A673 (cell line): Measurements from ENCODE around the gene NR2C2. TPM values are rescaled to one million over a fixed set of nuclear protein-coding genes. Genes with fewer than 3 reads are reported as not detected.

ENCODE experiments used
- BruUV-seq: library from RNA; stranded (reverse); fragments of 400-500 nt; replicated peaks from 2 replicates; lab custom pipeline; 2021; lab: Mats Ljungman, UMichigan
- CTCF ChIA-PET: fragments of 300-600 bp; sonication (Branson Sonifier 250); formaldehyde crosslinking; loops from one replicate; lab custom pipeline; 2022; ENCODE audit warnings: antibody characterized with exemption; lab: Charles Lee
- POLR2A ChIA-PET: fragments of 300-600 bp; sonication (Branson Sonifier 250); formaldehyde crosslinking; loops from one replicate; lab custom pipeline; 2022; ENCODE audit warnings: antibody characterized with exemption; ENCODE audit not compliant: low non-redundant PET; lab: Charles Lee
- DNase-seq: peaks from one replicate; pipeline ENCODE4 v3.0.0-alpha.2; 2015; ENCODE audit warnings: low spot score
- H3K27ac ChIP-seq: fragments of 200-600 bp; sonication (generic); 2 replicates; pipeline ENCODE4 v1.5.1; 2016; ENCODE audit warnings: mixed run types, low read depth, mild to moderate bottlenecking, mixed read lengths, antibody characterized with exemption, low read length; ENCODE audit not compliant: poor library complexity, severe bottlenecking
- H3K27me3 ChIP-seq: fragments of 200-600 bp; sonication (generic); replicated peaks from 2 replicates; pipeline ENCODE4 v1.6.1; 2017; ENCODE audit warnings: mixed run types, low read depth, mild to moderate bottlenecking, mixed read lengths, antibody characterized with exemption, low read length; ENCODE audit not compliant: insufficient read depth, poor library complexity
- H3K36me3 ChIP-seq: fragments of 200-600 bp; sonication (generic); 2 replicates; pipeline ENCODE4 v1.6.1; 2016; ENCODE audit warnings: mixed run types, mild to moderate bottlenecking, mixed read lengths, antibody characterized with exemption, low read length; ENCODE audit not compliant: insufficient read depth, poor library complexity, severe bottlenecking
- H3K4me1 ChIP-seq: fragments of 200-600 bp; sonication (generic); 2 replicates; pipeline ENCODE4 v1.6.1; 2017; ENCODE audit warnings: mixed run types, mild to moderate bottlenecking, mixed read lengths, antibody characterized with exemption, low read length; ENCODE audit not compliant: insufficient read depth, poor library complexity, severe bottlenecking
- H3K4me3 ChIP-seq: fragments of 200-600 bp; sonication (generic); 2 replicates; pipeline ENCODE4 v1.5.1; 2016; ENCODE audit warnings: low read depth, mixed run types, mild to moderate bottlenecking, mixed read lengths, low read length; ENCODE audit not compliant: poor library complexity, severe bottlenecking
- H3K9me3 ChIP-seq: fragments of 200-600 bp; sonication (generic); 2 replicates; pipeline ENCODE4 v1.6.1; 2016; ENCODE audit warnings: mixed run types, low read depth, mild to moderate bottlenecking, mixed read lengths, antibody characterized with exemption, low read length; ENCODE audit not compliant: poor library complexity, severe bottlenecking
- CTCF ChIP-seq: fragments of 300-800, 200-600 bp; sonication (generic); conservative IDR thresholded peaks from 2 replicates; pipeline ENCODE4 v1.5.1; 2017; ENCODE audit warnings: low read depth, mild to moderate bottlenecking, antibody characterized with exemption, low read length, moderate library complexity, mixed read lengths
- EZH2 ChIP-seq: fragments of 200-600 bp; sonication (generic); IDR thresholded peaks from 2 replicates; pipeline ENCODE4 v1.6.1; 2017; ENCODE audit warnings: borderline replicate concordance, low read depth, mild to moderate bottlenecking, mixed read lengths, antibody characterized with exemption, low read length; ENCODE audit not compliant: poor library complexity, severe bottlenecking
- intact Hi-C: fragments of 100-400 bp; cut with micrococcal nuclease; formaldehyde crosslinking; loops from one replicate; pipeline ENCODE4 v1.10.0; 2022; ENCODE audit not compliant: unreplicated experiment
- total RNA-seq: library from RNA; stranded (reverse); gene quantifications from 2 replicates; pipeline ENCODE4 v1.2.3, GENCODE V29; 2021

Gene NR2C2
- total RNA-seq, 1 experiment from 2014 or later, result 56.5 TPM

GRCh38 chr3:15097891-15098290 is 150.5 kb downstream of the NR2C2 start:
- H3K4me1 ChIP-seq, result peaks cover 6% of the 10 kb centered on the region
- DNase-seq, result no peak
- no TSS peak for BruUV-seq
- H3K27ac ChIP-seq, result peak overlapping the region; percentile 80
- no peaks in the 10 kb centered on the region for H3K27me3 ChIP-seq
- peaks cover 30% of the 10 kb centered on the region for H3K36me3 ChIP-seq
- no peaks in the 10 kb centered on the region for H3K9me3 ChIP-seq
- POLR2A ChIA-PET, result no interaction called here
- intact Hi-C loops, result loop anchor here (2.0 kb wide), 1 partner anchor 149 kb away; no protein-coding TSS in a partner anchor
- peak overlapping the region; percentile 93 for H3K4me3 ChIP-seq
- CTCF ChIA-PET, result no interaction called here
- TF ChIP-seq EZH2, result no peak
- TF ChIP-seq CTCF, result no peak

Other genes with a start within 250 kb of the NR2C2 start
- gene FGD5, start 128.6 kb upstream of the NR2C2 start, total RNA-seq, result not detected in 2 replicates
- gene MRPS25, start 117.7 kb downstream of the NR2C2 start, total RNA-seq, result 75.5 and 91.3 TPM in 2 replicates
- gene RBSN, start 151.6 kb downstream of the NR2C2 start, total RNA-seq, result 31.2 and 35.2 TPM in 2 replicates